Left lobe of liver (tissue), 2 donors: ENCODE measurements around the gene UNC93A. TPM values are rescaled to one million over a fixed set of nuclear protein-coding genes. Genes with fewer than 3 reads are reported as not detected.
"Not testable (repeated sequence)": the region's sequence is repeated elsewhere in the genome, so short reads cannot be mapped to it uniquely, and the experiment has no call there.

Source experiments
- ATAC-seq: fragments of 200-7000 bp; cut with Tn5 transposase; one replicate; pipeline ENCODE4 v1.9.1; 2020; ENCODE audit warnings: mild to moderate bottlenecking, moderate library complexity
- DNase-seq: peaks from one replicate; pipeline ENCODE4 v3.0.0-alpha.2; 2020; ENCODE audit warnings: low spot score
- total RNA-seq: library from RNA; stranded (reverse); gene quantifications from one replicate; pipeline ENCODE4 v1.2.1, GENCODE V29; 2021
- donor health status: DM: no; HTN: no; CAD: no; lungs with moderate emphysema.
- donor health status: DM: no; HTN: yes; CAD: no.

Gene UNC93A
- total RNA-seq, 1 donor from 2014 or later: 5.3 TPM

DNA sequence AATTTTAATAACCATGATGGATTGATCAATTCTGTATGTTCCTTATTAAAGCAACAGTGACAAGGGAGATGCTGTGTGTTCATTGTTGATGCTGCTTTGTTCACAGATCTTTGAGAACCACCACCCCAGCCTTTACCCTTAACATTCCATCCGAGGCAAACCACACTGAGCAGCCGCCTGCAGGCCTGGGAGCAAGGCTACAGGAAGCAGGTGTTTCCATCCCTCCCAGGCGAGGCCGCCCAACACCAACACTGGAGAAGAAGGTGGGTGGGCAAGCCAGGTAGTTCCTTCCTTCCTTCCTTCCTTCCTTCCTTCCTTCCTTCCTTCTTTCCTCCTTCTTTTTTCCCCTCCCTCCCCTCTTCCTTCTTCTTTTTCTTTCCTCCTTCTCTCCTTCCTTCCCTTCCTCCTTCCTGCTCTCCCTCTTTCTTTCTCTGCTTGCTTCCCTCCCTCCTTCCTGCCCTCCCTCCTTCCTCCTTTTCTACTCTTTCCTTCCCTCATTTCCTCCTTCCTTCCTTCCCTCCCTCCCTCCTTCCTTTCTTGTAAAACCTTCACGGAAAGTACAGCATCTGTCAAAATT is 47.5 kb downstream of the UNC93A start:
- DNase-seq (no peak), ATAC-seq (no peak)

DNA sequence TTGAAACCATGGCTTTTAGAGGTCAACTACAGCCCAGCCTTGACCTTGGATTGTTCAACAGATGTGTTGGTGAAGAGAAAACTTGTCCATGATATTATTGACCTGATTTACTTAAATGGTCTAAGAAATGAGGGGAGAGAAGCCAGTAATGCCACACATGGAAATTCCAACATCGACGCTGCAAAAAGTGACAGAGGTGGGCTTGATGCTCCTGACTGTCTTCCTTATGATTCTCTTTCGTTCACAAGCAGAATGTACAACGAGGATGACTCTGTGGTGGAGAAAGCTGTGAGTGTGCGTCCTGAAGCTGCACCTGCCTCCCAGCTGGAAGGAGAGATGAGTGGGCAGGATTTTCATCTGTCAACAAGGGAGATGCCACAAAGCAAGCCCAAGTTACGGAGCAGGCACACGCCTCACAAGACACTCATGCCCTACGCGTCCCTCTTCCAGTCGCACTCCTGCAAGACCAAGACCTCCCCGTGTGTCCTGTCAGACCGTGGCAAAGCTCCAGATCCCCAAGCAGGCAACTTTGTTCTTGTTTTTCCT is 50.0 kb downstream of the UNC93A start:
- no peak for ATAC-seq

DNA sequence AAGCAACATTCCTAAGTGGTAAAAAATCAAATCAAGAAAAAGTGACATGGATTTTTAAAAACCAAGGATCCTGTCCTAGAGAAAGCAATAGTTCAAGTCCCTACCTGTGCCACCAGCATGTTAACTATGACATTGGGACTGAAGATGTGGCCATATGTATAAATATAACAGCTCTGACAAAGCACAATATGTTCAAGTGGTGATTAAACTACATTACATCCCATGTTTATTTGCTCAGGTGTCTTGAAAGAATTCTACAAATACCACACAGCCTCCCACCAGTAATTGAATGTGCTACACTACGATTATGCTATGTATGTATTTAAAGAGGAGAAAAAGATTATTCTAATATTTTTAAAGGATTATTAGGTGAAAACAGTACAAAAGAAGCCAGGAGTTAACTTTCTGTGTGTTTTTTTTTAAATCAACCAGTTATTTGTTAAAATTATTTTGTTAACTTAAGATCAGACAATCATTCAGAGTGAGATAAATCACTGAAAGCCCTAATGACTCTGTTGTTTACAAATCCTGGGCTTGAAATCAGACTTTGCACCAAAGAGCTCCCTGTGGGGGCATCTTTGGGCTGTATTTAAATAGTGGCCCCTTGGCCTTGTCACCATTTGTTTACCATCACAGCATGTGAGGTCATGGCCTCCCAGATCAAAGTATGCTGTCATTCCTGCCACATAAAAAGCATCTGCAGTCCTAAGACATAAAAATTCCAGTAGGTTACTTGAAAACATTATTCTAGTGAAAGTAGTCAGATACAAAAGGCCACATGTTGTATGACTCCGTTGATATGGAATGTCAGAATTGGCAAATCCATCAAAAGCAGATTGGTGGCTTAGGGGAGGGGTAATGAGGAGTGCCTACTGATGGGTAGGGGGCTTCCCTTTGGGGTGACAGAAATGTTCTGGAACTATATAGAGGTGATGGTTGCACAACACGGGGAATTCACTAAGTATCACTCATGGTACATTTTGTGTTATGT is 50.8 kb downstream of the UNC93A start:
- ATAC-seq (peak; percentile 77), DNase-seq (peak; percentile 69)

More for the DNA sequence above, 50.0 kb downstream of the UNC93A start:
- DNase-seq: no peak

DNA sequence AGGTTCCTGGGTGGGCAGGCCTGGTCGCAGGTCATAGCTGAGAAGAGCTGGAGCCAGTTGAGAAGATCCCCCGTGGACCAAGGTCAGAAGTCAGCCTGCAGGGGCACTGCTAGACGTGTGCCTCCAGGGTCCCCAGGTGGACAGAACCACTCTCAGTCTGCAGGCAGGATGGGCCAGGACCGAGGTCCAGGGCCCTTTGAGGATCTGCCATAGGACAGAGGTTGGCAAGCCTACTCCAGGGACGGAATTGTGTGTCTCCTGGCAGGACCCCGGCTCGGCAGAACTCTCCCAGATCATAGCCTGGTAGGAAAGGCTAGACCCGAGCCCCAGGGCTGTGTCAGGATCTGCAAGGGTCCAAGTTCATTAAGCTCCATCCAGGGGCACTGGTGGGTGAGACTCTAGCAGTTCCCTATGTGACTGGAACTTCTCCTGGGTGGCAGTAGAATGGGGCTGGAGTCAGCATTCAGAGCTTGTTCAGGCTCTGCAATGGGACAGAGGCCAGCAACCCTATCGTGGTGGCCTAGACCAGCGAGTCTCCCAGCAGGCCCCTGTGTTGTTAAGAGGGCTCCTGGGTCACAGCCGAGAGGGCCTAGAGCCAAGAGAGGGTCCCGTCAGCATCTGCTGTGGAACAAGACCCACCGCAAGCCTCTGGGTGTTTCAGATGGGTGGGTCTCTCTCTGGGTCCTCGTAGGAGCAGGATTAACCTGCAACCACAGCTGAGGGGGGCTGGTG is 51.9 kb downstream of the UNC93A start:
- DNase-seq: no peak
- ATAC-seq: no peak

DNA sequence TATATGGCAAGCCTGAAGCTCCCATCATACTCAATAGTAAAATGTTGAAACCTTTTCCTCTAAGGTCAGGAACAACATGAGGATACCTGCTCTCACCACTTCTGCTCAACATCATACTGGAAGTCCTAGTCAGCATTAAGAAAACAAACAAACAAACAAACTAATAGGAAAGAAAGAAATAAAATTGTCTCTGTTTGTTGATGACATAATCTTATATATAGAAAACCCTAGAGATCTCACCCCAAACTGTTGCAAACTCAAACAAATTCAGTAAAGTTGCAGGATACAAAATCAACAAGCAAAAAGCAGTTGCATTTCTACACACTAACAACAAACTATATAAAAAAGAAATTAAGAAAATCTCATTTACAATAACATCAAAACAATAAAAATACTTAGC is 54.2 kb downstream of the UNC93A start:
- ATAC-seq (no peak), DNase-seq (no peak)

DNA sequence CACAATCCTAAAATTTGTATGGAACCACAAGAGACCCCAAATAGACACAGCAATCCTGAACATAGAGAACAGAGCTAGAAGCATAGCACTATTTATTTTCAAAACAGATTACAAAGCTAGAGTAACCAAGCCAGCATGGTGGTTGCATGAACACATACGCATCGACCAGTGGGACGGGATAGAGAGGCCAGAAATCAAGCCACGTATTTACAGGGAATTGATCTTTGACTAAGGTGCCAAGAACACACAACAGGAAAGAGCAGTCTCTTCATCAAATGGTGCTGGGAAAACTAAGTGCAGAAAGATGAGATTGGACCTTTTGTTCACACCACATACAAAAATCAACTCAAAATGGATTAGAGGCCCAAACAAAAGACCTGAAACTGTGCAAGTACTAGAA is 54.8 kb downstream of the UNC93A start:
- ATAC-seq: peak; percentile 74
- DNase-seq: peak; percentile 72

DNA sequence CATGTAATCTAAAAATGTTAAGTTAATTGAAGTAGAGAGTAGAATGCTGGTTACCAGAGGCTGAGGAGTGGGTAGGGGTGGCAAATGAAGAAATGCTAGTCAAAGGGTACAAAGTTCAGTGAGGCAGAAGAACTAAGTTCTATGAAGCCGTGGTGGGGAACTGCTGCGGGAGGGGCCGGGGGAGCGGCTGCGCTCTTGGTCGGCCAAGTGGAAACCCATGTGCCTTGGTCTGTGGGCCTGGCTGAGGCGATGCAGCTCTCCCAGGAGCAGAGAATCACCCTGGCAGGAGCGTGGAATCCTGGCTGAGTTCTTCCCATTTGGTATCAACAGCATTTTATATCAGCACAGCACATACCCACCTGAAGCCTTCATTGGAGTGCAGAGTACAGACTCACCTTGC is 56.1 kb downstream of the UNC93A start:
- no peak for ATAC-seq
- DNase-seq: no peak

DNA sequence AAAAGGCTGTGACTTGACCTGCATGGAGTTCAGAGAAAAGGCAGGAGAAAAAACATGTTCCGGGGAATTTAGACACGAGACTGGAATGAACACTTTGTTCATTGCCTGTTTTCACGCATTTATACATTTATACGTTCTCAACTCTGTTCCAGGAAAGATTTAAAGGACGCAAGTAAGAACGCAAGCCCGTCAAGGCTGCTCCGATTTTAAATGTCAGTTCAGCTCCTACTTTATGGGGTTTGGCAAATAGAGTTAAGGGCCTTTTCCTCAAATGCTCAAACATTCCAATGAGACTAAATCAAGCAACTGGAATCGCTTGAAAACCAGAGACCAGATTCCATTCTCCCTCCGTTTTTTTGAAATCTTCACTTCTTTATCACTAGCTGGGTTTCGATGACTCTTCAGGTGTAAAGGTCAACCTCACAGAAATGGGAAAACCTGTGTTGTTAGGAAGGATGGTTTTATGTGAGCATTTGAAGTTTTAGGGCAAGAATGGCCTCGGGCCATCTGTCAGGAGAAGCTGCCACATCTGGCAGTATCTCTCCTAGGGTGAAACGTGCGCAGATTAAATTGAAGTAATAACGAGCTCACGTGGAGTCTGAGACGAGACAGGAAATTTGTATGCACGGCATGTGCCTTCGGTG is 58.6 kb downstream of the UNC93A start:
- ATAC-seq (no peak), DNase-seq (no peak)

DNA sequence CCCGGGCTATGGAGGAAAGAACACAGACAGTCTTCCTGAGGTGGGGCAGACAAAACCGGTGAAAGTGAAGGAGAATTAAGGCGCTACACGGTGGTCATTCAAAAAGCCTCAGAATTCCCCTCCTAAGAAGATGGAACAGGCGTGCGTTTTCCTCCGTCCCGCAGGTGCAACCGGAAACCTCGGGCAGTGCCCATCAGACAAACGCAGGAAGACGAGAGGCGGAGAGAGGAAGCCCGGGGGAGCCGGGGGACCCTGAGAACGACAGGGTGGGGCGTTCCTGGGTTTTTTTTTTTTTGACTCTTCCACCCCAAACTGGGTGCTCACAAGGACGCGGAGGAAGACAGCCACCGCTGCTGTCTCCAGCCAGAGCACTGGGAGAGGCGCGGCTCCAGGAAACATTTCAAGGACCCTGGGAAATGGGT is 59.2 kb downstream of the UNC93A start:
- DNase-seq (no peak), ATAC-seq (no peak)

DNA sequence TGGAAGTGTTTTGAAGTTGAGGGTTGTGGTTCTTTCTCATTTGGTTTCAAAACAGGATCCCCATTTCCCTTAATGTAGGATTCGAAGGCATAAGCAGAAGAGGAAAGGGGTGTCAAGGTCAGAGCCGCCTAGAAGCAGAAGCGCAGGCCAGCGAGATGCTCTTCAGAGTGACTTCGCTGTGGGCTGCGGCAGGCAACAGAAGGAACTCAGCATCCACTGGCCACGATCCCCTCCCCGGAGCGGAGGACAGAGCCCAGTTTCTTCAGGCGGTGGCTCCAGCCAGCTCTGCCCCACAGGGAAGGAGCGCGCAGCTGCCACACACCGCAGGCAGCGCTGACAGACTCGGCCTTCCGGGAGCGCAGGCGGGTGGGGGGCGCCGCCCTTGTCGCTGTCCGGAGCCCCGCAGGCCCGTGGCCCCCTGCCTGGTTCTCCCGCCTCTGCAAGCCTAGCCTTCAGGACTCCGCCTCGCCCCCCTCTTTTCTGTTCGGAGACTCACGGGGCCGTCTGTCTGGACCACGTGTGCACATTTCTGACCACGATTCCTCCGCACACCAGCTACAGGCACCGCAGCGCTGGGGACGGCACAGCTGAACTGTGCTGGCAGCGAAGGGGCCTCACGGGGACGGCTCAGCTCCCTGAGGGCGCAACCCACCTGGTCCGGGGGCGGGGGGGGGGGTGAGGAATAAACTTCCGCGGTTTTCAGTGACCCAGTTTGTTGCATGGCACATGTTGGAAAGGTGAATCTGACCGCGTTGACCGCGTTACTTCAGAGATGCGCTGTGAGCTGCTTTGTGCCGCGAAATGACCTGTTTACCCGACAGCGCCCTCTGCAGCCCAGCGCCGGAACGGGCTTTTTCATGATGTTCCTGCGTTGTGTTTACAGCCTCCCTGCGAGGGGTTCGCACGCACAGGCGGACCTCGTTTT is 59.9 kb downstream of the UNC93A start:
- peak; percentile 86 for DNase-seq
- peak; percentile 95 for ATAC-seq

DNA sequence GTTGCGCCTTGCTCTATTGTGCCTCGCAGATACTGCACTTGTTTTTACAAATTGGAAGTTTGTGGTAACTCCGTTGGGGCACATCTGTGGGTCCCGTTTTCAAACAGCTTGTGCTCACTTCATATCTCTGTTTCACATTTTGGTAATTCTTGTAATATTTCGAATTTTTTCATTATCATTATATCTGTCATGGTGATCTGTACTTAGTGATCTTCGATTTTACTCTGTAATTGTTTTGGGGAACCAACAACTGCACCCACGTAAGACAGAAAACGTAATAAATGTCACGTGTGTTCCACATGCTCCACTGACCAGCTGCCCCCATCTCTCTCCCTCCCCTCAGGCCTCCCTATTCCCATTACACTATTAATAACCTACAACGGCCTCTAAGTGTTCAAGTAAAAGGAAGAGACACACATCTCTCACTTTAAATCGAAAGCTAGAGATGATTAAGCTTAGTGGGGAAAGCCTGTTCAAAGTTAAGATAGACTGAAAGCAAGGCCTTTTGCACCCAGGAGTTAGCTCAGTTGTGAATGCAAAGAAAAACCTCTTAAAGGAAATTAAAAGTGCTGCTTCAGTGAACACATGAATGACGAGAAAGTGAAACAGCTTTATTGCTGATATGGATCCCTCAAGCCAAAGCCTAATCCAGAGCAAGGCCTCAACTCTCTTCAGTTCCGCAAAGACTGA is 60.7 kb downstream of the UNC93A start:
- no peak for ATAC-seq
- DNase-seq: no peak

DNA sequence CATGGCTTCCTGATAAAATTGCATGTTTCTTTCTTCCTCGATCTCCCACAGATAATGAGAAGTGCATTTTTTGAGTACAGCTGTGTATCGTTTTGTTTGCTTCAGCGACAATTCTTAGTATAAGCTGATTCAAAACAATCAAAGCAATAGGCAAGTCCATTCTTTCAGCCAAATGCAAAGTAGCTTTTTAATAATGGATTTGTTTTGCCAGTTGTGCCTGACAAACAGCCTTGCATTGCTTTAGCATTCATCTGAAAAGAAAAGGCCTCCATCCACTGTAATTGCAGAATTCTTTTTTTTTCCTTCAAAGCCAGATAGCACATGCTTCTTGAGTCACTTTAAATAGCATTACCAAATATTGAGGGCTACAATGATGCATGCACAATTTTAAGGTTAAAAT is 65.8 kb downstream of the UNC93A start:
- no peak for ATAC-seq
- DNase-seq: no peak

DNA sequence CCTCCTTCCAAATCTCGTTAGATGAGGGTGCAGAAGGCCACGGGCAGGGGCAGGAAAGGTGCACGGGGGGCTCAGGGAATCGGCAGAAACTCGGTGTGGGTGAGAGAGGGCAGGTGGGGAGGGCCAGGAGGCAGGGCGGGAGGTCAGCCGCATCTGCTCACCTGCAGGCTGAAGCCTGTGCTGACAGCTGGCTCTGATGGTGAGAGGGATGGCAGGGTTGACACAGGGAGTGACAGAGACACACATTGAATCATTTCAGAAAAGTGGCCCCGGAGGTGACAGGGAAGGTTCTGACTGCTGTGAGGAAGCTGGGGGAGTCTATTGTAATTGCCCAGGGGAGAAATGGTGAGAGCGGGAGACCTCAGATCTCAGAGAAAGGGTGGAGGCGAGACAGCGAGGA is 67.3 kb downstream of the UNC93A start:
- not testable (repeated sequence) for ATAC-seq

DNA sequence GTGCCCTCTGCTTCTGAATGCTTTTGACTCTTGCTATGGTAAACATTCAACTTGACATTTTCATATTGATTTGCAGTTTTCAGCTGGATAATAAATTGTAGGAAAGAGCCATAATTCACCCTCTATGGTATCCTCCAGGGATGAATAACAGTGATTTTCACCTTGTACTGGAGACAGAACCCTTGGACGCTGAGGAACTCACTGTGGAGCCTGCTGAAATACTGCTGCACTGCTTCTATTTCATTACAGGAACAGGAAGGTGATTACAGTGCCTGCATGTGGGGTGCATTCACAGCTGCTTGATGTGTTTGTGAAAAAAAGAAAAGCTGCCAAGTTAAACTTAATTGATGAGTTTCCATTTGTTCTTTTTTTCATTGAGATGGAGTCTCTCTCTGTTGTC is 70.1 kb downstream of the UNC93A start:
- ATAC-seq: not testable (repeated sequence)

More for the DNA sequence above, 67.3 kb downstream of the UNC93A start:
- DNase-seq: not testable (repeated sequence)

More for the DNA sequence above, 70.1 kb downstream of the UNC93A start:
- DNase-seq: not testable (repeated sequence)

Other genes starting within 250 kb of the UNC93A start
- not detected for gene CCR6, start 168.2 kb upstream of the UNC93A start, total RNA-seq
- not detected for gene GPR31, start 133.3 kb upstream of the UNC93A start, total RNA-seq
- gene TTLL2, start 33.8 kb downstream of the UNC93A start, total RNA-seq: not detected